Stimulated activated CD4-positive, alpha-beta T cell treated with anti-CD3 and anti-CD28 coated beads, Interleukin-4, amount 100 ng/mL, for 1 hour (primary cell): ENCODE measurements around the gene PPP1R1C.

Source experiments
- DNase-seq: peaks from one replicate; pipeline ENCODE4 v3.0.0-alpha.2; 2020

The PPP1R1C gene

DNA sequence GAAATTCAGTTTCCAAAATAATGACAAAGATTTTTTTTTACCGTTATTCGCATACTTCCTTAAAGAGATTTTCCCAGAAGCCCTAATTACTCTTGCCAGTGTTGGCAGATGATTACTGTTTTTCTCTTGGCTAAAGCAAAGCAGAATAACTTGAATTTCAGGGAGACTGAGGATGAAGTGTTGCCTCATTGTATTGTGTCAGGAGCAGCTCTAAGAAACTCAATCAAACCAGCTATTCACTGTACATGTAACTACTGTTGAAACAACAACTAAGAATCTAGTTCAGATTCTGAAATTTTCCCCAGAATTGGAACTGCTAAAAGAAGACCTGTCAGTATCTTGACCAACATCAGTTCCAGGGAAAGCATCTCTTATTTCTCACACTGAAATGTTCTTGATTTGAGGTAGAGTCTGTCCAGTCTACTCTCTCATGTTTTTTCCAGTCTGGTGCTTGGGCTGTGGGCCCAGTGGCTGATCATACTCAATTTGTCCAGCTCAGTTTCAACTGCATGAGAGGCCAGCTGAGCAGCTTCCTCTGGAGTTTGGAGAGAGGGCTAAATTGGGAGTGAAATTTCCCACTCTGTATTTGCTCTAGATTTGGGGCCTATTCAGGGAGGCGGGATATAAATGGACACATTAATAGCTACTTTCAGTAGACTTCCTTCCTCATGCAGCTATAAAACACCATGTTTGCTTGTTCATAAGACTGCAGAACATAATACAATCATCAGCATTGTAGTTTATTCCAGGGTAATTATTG is 78.5 kb downstream of the PPP1R1C start:
- DNase-seq, result no peak

DNA sequence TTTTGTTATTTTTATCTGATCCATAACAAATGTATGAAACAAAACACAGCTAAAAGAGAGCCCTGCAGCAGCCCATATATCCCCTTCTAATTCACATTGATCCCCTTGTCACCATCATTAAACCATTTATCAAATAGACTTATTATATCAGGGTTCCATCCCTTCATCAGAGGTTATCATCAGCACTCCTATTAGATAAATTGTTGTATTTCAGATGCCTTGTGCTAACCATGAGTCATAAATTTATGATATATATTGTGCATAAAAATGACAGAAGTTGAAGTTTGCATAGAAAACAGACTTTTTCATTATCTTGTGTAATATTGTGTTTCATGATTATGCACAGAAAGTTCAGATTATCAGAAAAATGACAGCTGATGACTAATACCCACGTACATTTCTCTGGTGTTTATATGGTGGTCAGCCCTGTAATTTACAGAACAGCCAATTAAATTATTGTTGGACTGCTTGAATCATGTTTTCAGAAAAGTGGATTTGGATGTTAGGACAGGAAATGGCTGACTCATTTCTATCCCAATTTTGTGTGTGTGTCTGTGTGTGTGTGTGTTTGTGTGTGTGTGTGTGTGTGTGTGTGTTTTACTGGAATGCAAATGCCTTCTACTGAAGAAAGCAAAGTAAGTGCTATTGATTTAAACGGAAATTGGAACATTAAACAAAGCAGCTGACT is 80.9 kb downstream of the PPP1R1C start:
- DNase-seq, result no peak

- no peak for DNase-seq
These were observed 81.7 kb downstream of the PPP1R1C start for GRCh38 chr2:182067393-182067792.

- no peak for DNase-seq
These were observed 83.2 kb downstream of the PPP1R1C start for GRCh38 chr2:182068811-182069210.

GRCh38 chr2:182069416-182069815 is 83.8 kb downstream of the PPP1R1C start:
- DNase-seq, result no peak

- DNase-seq, result no peak
These were observed 84.3 kb downstream of the PPP1R1C start for GRCh38 chr2:182069908-182070307.

DNA sequence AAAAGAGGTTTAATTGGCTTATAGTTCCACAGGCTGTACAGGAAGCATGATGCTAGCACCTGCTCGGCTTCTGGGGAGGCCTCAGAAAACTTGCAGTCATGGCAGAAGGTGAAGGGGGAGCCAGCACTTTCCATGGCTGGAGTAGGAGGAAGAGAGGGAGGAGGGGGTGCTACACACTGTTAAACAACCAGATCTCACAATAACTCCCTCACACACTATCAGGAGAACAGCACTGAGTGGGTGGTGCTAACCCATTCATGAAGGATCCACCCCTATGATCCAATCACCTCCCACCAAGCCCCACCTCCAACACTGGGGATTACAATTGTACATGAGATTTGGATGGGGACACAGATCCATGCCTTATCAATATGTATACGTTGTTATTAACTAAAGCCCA is 85.1 kb downstream of the PPP1R1C start:
- DNase-seq, result no peak

DNA sequence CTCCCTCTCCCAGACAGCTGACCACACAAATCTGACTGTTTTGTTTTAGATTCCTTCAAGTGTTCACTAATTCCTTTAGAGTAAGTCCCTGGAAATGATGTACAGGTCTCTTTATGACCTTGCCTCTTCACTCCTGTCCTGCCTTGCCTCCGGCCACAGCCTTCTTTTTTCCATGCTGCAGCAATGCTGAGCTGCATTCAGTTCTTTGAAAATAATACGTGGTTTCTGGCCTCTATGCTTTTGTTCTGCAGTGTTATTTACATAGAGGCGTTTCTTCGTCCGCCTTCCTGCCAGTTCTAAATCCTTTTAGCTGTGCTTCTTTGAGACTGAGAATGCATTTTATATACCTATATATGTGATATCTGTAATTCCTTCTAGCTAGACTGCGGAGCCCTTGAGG is 87.2 kb downstream of the PPP1R1C start:
- DNase-seq, result no peak

DNA sequence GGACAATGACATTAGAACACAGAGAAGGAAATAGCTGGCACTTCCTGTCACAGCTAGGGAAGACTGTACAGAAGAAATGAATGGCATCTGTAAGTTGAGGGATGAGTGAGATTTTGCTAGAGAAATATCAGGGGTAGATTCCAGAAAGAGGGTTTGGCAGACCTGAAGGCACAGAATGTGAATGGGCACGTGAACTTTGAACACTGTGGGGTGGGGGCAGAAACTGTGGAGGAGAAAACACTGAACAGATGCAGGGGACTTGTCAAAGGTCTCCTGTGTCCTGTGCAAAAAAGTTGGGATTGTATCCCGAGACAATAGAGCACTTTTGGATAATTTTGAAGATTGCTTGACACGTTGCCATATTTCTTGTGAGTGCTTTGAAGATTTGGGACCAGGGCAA is 88.0 kb downstream of the PPP1R1C start:
- no peak for DNase-seq

GRCh38 chr2:182077023-182077422 is 91.4 kb downstream of the PPP1R1C start:
- no peak for DNase-seq

DNA sequence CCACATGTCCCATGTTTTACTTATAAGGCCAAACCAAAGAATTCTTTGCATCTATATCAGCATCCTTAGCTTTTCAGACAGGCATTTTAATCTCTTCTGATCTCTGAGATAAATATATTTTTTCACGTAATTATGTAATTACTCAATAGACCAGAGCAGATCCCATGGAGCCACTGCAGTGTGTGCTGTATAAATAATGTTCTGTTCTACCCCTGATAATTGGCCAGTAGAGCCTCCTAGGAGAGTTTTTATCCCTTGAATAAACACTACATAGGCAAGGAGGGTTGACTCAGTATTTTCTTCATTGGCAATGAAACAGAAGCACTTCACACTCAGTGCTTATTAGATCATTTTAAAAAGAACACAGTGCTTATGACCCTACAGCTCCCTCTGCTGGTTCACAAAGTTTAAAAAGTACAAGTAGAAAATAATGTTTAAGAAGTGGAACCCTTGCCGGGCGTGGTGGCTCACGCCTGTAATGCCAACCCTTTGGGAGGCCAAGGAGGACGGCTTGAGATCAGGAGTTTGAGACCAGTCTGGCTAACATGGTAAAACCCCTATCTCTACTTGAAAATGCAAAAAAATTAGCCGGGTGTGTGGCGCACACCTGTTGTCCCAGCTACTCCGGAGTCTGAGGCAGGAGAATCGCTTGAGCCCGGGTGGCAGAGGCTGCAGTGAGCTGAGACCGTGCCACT is 91.9 kb downstream of the PPP1R1C start:
- DNase-seq, result no peak

DNA sequence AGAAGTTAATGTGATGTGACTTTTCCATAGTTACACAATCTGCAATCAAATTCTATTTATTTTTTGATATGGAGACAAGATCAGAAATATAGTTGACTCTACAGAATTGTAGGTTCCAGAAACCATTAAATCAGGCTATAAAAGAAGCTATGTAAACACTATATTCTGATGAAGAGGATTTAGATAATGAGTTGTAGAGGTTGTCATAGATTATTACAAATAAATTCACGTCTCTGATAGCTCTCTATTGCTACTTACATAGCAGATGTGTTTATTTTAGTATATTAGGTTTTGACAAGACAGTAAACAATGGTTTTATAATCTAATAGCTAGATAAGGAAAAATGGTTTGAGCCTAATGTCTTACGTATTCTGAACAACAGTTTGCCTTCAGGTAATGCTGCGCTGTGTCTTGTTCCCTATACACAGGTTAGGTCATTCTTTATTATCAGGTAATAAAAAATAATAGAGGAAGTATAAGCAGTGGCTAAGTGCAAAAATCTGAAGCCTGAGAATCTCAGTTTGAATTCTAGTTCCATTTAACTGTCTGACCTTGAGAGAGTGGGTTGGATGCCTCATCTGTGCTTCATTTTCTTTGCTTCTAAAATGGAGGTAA is 93.4 kb downstream of the PPP1R1C start:
- no peak for DNase-seq

DNA sequence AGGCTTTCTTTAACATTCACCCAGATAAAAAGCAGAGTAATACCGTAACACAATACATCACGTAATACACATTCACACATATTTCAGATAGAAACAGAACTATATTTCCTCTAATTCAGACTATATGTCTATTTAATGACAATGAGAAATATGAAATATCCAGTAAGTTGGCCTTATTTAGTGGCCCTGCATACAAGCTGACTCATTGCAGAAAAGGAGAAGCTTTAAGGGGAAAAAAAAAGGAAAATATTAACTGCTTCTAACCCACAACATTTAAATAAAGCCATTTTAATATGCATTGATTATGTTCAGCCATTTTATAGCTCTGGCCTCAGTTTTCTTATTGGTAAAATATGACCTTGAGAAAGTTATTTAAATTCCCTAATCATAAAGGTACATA is 94.8 kb downstream of the PPP1R1C start:
- DNase-seq, result no peak

DNA sequence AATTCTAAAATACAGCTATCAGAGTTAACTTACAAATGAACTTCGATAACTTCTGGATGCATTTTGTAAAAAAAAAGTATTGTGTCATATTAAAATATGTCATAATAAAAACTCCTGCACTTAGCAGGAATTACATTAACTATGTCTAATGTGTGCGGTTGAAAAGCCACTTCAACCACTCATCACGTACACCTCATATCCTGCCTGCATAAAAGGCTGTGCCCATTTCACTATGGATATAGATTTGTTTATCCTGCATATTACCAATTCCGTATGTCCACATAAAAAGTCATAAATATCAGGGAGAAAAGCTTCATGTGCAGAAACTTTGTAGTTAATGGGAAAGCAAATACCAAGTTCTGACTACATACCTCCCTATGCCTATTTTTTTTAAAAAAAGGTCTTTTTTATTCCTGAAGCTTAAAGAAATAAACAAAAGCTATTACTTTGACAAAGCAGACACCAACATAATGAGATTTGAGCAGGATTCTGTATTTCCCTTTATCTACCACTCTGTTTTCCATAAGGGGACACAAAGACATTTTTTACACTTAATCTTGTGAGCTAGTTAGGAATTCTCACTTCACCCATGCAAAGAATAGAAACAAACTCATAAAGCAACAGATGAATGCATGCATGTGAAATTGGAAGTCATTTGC is 96.1 kb downstream of the PPP1R1C start:
- DNase-seq, result no peak

GRCh38 chr2:182088681-182089320 is 103.1 kb downstream of the PPP1R1C start:
- DNase-seq, result no peak

DNA sequence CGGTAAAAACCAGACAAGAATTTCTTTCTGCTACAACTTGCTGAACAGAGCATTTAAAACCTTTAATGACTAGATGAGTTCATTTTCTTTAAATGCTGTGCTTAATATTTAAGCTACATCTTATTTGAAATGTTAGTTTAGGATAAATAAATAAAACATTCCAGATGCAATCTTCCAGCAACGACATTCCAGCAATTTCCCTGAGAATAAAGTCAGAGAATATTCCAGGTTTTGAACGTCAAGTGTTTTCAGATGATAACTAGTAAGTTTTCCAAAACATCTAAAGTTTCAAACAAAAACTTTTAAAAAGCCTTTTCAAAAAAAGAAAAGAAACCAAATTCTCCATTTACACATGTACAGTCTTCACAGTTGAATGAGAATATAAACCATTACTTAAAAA is 104.8 kb downstream of the PPP1R1C start:
- DNase-seq, result no peak

DNA sequence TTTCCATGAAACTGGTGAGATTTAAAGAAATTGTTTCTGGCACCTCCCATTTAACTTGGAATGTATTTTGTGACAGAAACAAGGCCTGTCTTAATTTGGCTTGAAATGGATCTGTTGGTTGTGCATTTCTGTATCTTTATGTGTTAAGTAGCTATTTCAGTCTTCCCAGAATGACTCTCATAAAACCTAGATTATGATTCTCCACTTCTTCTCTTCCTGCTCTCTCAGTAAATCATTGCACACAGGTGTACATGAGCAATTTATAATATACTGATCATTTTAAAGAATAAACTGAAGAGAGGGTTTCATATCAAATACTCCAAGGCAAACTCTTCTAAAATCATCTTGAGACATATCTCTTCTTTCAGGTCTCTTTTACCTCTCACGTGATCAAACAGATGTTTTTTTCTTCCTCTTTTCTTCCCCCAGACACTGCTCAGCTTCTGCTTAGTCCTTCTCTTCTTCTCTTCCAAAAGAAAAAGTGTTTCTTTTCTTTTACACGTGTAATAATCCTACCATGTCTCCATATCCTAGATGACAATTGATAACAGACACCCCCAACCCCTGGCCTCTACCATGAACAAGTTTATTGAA is 112.0 kb downstream of the PPP1R1C start:
- no peak for DNase-seq

DNA sequence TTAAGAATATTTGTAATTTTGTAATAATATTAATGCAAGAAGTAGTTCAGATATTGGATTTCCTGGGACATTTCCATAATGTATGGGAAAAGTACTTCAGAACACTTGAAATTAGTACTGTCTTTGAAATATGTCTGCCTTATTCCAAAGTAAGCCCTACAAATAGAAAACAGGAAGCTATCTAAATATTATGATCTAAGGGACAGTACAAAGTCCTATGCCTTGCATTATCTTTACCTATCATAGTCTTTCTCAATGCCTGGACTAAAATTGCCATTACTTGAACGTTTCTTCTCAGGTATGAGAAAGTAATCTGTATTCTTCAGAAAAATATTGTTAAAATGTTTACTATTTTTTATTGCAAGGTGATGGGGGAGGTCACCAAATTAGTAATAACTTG is 113.0 kb downstream of the PPP1R1C start:
- no peak for DNase-seq

- DNase-seq, result no peak
These were observed 115.6 kb downstream of the PPP1R1C start for GRCh38 chr2:182101263-182101662.

- no peak for DNase-seq
These were observed 117.9 kb downstream of the PPP1R1C start for GRCh38 chr2:182103526-182103925.

- DNase-seq, result no peak
These were observed 124.7 kb downstream of the PPP1R1C start for GRCh38 chr2:182110347-182110746.

DNA sequence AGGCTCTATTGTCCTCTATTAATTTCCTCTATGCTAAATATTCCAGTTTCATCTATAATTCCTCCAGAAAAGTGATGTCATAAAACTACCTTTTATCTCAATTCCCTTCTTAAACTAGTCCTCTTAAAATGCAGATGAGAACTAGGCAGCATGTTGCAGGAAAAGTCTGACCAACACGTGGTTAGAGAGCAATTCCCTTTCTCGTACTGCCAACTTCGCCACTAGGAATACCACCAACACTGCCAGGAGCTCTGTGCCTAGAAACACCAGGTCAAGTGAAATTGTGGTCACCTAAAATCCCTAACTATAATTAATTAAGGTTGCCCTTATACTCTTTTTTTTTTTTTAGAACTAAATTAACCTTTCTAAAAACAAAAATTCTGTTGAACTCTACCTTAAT is 127.7 kb downstream of the PPP1R1C start:
- DNase-seq, result no peak
